BE2C (cell line): ENCODE results near the gene SMIM43.

ENCODE experiments used
- DNase-seq: peaks from one replicate; pipeline ENCODE4 v3.0.0-alpha.2; 2020
- H3K27me3 ChIP-seq: fragments of 250-450 bp; sonication (Bioruptor Pico); 2 replicates; pipeline ENCODE4 v1.5.1; 2020; ENCODE audit warnings: mild to moderate bottlenecking
- H3K36me3 ChIP-seq: fragments of 250-450 bp; sonication (Bioruptor Pico); 2 replicates; pipeline ENCODE4 v1.5.1; 2020; ENCODE audit warnings: mild to moderate bottlenecking
- H3K4me1 ChIP-seq: fragments of 250-450 bp; sonication (Bioruptor Pico); 2 replicates; pipeline ENCODE4 v1.5.1; 2020
- H3K4me3 ChIP-seq: 2 replicates; pipeline ENCODE4 v1.5.1; 2011; ENCODE audit warnings: low read depth, low read length
- H3K9me3 ChIP-seq: fragments of 250-450 bp; sonication (Bioruptor Pico); 2 replicates; pipeline ENCODE4 v1.5.1; 2020
- CTCF ChIP-seq: IDR thresholded peaks from 2 replicates; pipeline ENCODE4 v1.5.1; 2012; ENCODE audit warnings: mild to moderate bottlenecking, low read depth, low read length

Gene SMIM43

GRCh38 chr4:121800638-121800960 lies 35.6 kb upstream of the SMIM43 start:
- Histone ChIP-seq H3K27me3 (no peaks in the 10 kb centered on the region), H3K9me3 (no peaks in the 10 kb centered on the region), H3K36me3 (peaks cover 32% of the 10 kb centered on the region), H3K4me3 (peak overlapping the region; percentile 93), H3K4me1 (no peaks in the 10 kb centered on the region)
- DNase-seq = no peak
- no peak for TF ChIP-seq CTCF

- Histone ChIP-seq H3K4me3 (no peak overlapping the region), H3K36me3 (peaks cover 26% of the 10 kb centered on the region), H3K4me1 (no peaks in the 10 kb centered on the region), H3K9me3 (no peaks in the 10 kb centered on the region), H3K27me3 (no peaks in the 10 kb centered on the region)
- no peak for TF ChIP-seq CTCF
- DNase-seq = no peak
Observed at GRCh38 chr4:121799867-121800501, 35.0 kb upstream of the SMIM43 start.

GRCh38 chr4:121799208-121799823 lies 34.4 kb upstream of the SMIM43 start:
- no peak for DNase-seq
- Histone ChIP-seq H3K27me3 (0 out of 2 replicates have a peak, but pooled peaks cover 5% of the 10 kb centered on the region), H3K4me3 (no peak overlapping the region), H3K4me1 (no peaks in the 10 kb centered on the region), H3K36me3 (peaks cover 19% of the 10 kb centered on the region), H3K9me3 (no peaks in the 10 kb centered on the region)
- no peak for TF ChIP-seq CTCF

GRCh38 chr4:121796283-121796682 lies 31.3 kb upstream of the SMIM43 start:
- Histone ChIP-seq H3K4me3 (no peak overlapping the region), H3K9me3 (no peaks in the 10 kb centered on the region), H3K27me3 (peaks cover 15% of the 10 kb centered on the region; the same call in 1 of the 2 replicates), H3K4me1 (no peaks in the 10 kb centered on the region), H3K36me3 (no peaks in the 10 kb centered on the region)
- no peak for DNase-seq
- TF ChIP-seq CTCF = no peak

GRCh38 chr4:121794505-121795188 lies 29.7 kb upstream of the SMIM43 start:
- TF ChIP-seq CTCF = no peak
- H3K36me3 ChIP-seq = no peaks in the 10 kb centered on the region
- no peaks in the 10 kb centered on the region for H3K4me1 ChIP-seq

GRCh38 chr4:121792966-121793365 lies 28.0 kb upstream of the SMIM43 start:
- no peak for TF ChIP-seq CTCF
- no peak overlapping the region for H3K4me3 ChIP-seq
- H3K9me3 ChIP-seq = no peaks in the 10 kb centered on the region
- peaks cover 39% of the 10 kb centered on the region for H3K27me3 ChIP-seq
- no peak for DNase-seq
- no peaks in the 10 kb centered on the region for H3K4me1 ChIP-seq
- H3K36me3 ChIP-seq = no peaks in the 10 kb centered on the region

More at GRCh38 chr4:121794505-121795188, 29.7 kb upstream of the SMIM43 start:
- Histone ChIP-seq H3K27me3 (peaks cover 25% of the 10 kb centered on the region), H3K4me3 (no peak overlapping the region), H3K9me3 (no peaks in the 10 kb centered on the region)
- no peak for DNase-seq
